GM12874 (cell line): ENCODE results near the gene SH2D2A.

Experiments
- CTCF ChIP-seq: IDR thresholded peaks from 2 replicates; pipeline ENCODE4 v1.5.1; 2011; ENCODE audit warnings: low read depth, mild to moderate bottlenecking, control low read depth, low read length, moderate library complexity; ENCODE audit not compliant: insufficient read depth

SH2D2A gene

GRCh38 chr1:156816561-156817328, at the start of gene SH2D2A:
TSS of gene SH2D2A (minus strand) at chr1:156816848. CDS start at chr1:156816708, 140 bp downstream.
- no peak for TF ChIP-seq CTCF

GRCh38 chr1:156865865-156866248, 49.2 kb upstream of the SH2D2A start:
- TF ChIP-seq CTCF: no peak

- TF ChIP-seq CTCF: no peak
These were observed 48.6 kb upstream of the SH2D2A start for GRCh38 chr1:156865258-156865657.

GRCh38 chr1:156864796-156865195, 48.1 kb upstream of the SH2D2A start:
- TF ChIP-seq CTCF: no peak

- TF ChIP-seq CTCF: no peak
These were observed 47.0 kb upstream of the SH2D2A start for GRCh38 chr1:156863631-156864030.

- TF ChIP-seq CTCF: no peak
These were observed 46.5 kb upstream of the SH2D2A start for GRCh38 chr1:156862997-156863599.

GRCh38 chr1:156862584-156862983, 45.9 kb upstream of the SH2D2A start:
- no peak for TF ChIP-seq CTCF
